Glutamatergic neuron (in vitro differentiated cells): ENCODE measurements around the gene FARP1. TPM values are rescaled to one million over a fixed set of nuclear protein-coding genes. Genes with fewer than 3 reads are reported as not detected.

Experiments used
- DNase-seq: peaks from one replicate; pipeline ENCODE4 v3.0.0; 2022
- H3K27ac Mint-ChIP-seq: one replicate; pipeline ENCODE4 v1.8.0; 2020; ENCODE audit warnings: mild to moderate bottlenecking, mixed read lengths, inconsistent platforms; ENCODE audit not compliant: unreplicated experiment
- H3K27me3 Mint-ChIP-seq: one replicate; pipeline ENCODE4 v1.8.0; 2020; ENCODE audit warnings: mild to moderate bottlenecking, moderate library complexity, mixed read lengths, inconsistent platforms; ENCODE audit not compliant: unreplicated experiment
- H3K36me3 Mint-ChIP-seq: one replicate; pipeline ENCODE4 v1.8.0; 2020; ENCODE audit warnings: mild to moderate bottlenecking, mixed read lengths, inconsistent platforms; ENCODE audit not compliant: unreplicated experiment
- H3K4me1 Mint-ChIP-seq: one replicate; pipeline ENCODE4 v1.8.0; 2020; ENCODE audit warnings: mild to moderate bottlenecking, low read depth, mixed read lengths, inconsistent platforms; ENCODE audit not compliant: unreplicated experiment
- H3K4me3 Mint-ChIP-seq: one replicate; pipeline ENCODE4 v1.8.0; 2020; ENCODE audit warnings: mild to moderate bottlenecking, mixed read lengths, inconsistent platforms; ENCODE audit not compliant: unreplicated experiment
- H3K9me3 Mint-ChIP-seq: one replicate; pipeline ENCODE4 v1.8.0; 2020; ENCODE audit warnings: mild to moderate bottlenecking, moderate library complexity, mixed read lengths, inconsistent platforms; ENCODE audit not compliant: unreplicated experiment
- total RNA-seq: library from RNA; stranded (reverse); fragmentation: NEBNext Ultra II Directional; extraction: Animal tissue kit (Norgen Biotek cat#: 25700); gene quantifications from one replicate; pipeline ENCODE4 v1.2.1, GENCODE V29; 2021; ENCODE audit not compliant: unreplicated experiment
- TF ChIP-seq, protein P1 (sequence below): fragments of 200-600 bp; sonication (generic); IDR thresholded peaks from one replicate; pipeline ENCODE4 v1.5.0; 2021; ENCODE audit not compliant: partially characterized antibody, unreplicated experiment

The FARP1 gene
- total RNA-seq, 1 donor from 2014 or later: 233 TPM

DNA sequence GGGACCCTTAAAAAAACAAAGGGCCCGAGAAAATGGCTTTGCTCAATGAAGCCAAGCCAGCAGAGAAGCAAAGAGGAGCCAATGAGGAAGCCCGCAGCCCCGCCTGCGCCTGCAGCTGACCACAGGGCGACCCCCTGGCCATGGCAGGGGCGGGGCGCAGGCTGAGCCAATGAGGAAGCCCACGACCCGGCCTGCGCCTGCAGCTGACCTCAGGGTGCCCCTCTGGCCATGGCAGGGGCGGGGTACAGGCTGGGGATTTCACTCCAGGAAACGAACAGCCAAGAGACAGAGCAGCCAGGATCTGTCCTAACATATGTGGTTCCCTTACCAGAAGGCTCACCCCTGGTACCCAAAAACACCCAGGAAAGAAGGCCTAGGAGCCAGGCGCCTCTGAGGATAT is 332.6 kb downstream of the FARP1 start:
- H3K27ac Mint-ChIP-seq: no peak overlapping the region
- H3K27me3 Mint-ChIP-seq: peaks cover 9% of the 10 kb centered on the region
- H3K4me3 Mint-ChIP-seq: no peak overlapping the region
- H3K36me3 Mint-ChIP-seq: peaks cover 5% of the 10 kb centered on the region
- H3K9me3 Mint-ChIP-seq: peaks cover 12% of the 10 kb centered on the region
- peak; percentile 46 for DNase-seq
- H3K4me1 Mint-ChIP-seq: peaks cover 42% of the 10 kb centered on the region
- TF ChIP-seq, protein P1, sequence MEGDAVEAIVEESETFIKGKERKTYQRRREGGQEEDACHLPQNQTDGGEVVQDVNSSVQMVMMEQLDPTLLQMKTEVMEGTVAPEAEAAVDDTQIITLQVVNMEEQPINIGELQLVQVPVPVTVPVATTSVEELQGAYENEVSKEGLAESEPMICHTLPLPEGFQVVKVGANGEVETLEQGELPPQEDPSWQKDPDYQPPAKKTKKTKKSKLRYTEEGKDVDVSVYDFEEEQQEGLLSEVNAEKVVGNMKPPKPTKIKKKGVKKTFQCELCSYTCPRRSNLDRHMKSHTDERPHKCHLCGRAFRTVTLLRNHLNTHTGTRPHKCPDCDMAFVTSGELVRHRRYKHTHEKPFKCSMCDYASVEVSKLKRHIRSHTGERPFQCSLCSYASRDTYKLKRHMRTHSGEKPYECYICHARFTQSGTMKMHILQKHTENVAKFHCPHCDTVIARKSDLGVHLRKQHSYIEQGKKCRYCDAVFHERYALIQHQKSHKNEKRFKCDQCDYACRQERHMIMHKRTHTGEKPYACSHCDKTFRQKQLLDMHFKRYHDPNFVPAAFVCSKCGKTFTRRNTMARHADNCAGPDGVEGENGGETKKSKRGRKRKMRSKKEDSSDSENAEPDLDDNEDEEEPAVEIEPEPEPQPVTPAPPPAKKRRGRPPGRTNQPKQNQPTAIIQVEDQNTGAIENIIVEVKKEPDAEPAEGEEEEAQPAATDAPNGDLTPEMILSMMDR: no peak

GRCh38 chr13:98476106-98476505 is 333.2 kb downstream of the FARP1 start:
- H3K27me3 Mint-ChIP-seq: peaks cover 10% of the 10 kb centered on the region
- no peak for DNase-seq

GRCh38 chr13:98476538-98476966 is 333.7 kb downstream of the FARP1 start:
- Mint-ChIP-seq H3K27ac (peak overlapping the region; percentile 30), H3K4me3 (no peak overlapping the region), H3K27me3 (peaks cover 10% of the 10 kb centered on the region), H3K36me3 (peaks cover 5% of the 10 kb centered on the region), H3K9me3 (peaks cover 19% of the 10 kb centered on the region), H3K4me1 (peaks cover 51% of the 10 kb centered on the region)
- TF ChIP-seq, protein P1: no peak
- DNase-seq: no peak

More at GRCh38 chr13:98476106-98476505, 333.2 kb downstream of the FARP1 start:
- Mint-ChIP-seq H3K4me3 (no peak overlapping the region), H3K27ac (peak overlapping the region; percentile 30), H3K4me1 (peaks cover 47% of the 10 kb centered on the region), H3K36me3 (peaks cover 5% of the 10 kb centered on the region), H3K9me3 (peaks cover 15% of the 10 kb centered on the region)
- TF ChIP-seq, protein P1: no peak

GRCh38 chr13:98478189-98479129 is 335.6 kb downstream of the FARP1 start:
- peak overlapping the region; percentile 13 for H3K4me3 Mint-ChIP-seq
- peaks cover 57% of the 10 kb centered on the region for H3K4me1 Mint-ChIP-seq
- no peak for DNase-seq
- H3K36me3 Mint-ChIP-seq: no peaks in the 10 kb centered on the region
- peak overlapping the region; percentile 76 for H3K27ac Mint-ChIP-seq
- TF ChIP-seq, protein P1: no peak
- peaks cover 10% of the 10 kb centered on the region for H3K27me3 Mint-ChIP-seq
- H3K9me3 Mint-ChIP-seq: peaks cover 14% of the 10 kb centered on the region

- H3K4me3 Mint-ChIP-seq: no peak overlapping the region
- no peaks in the 10 kb centered on the region for H3K36me3 Mint-ChIP-seq
- TF ChIP-seq, protein P1: no peak
- H3K9me3 Mint-ChIP-seq: peaks cover 18% of the 10 kb centered on the region
- DNase-seq: no peak
- H3K27ac Mint-ChIP-seq: peak overlapping the region; percentile 46
- peaks cover 64% of the 10 kb centered on the region for H3K4me1 Mint-ChIP-seq
- peaks cover 10% of the 10 kb centered on the region for H3K27me3 Mint-ChIP-seq
Measured at GRCh38 chr13:98479496-98480003, 336.7 kb downstream of the FARP1 start.
